HG02571 (cell line): Measurements from ENCODE around the gene GDPD2.

Experiments
- ATAC-seq: cut with Tn5 transposase; IDR thresholded peaks from one replicate; pipeline ENCODE4 v1.9.1; 2021; ENCODE audit warnings: mild to moderate bottlenecking, moderate library complexity; ENCODE audit not compliant: unreplicated experiment

Gene GDPD2

DNA sequence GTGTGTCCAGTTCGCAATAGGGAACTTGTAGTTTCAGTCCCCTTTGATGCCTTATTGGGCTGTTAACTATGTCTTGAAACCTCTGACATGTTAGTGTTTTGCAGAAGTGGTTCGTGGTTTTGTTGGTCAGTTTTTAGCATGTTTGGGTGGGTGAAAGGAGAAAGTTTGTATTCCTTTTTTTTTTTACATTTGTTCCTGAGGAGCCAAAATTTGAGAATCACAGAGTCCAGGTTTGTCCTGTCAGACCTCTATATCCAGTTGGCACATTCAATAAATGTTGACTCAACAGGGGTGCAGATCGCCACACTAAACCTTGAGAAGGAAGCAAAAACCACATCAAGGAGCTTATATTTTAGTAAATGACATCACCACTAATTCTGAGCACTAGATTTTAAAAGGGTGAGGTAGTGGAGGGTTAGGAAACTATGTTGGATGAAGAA is 47.8 kb downstream of the GDPD2 start:
- ATAC-seq: no peak

DNA sequence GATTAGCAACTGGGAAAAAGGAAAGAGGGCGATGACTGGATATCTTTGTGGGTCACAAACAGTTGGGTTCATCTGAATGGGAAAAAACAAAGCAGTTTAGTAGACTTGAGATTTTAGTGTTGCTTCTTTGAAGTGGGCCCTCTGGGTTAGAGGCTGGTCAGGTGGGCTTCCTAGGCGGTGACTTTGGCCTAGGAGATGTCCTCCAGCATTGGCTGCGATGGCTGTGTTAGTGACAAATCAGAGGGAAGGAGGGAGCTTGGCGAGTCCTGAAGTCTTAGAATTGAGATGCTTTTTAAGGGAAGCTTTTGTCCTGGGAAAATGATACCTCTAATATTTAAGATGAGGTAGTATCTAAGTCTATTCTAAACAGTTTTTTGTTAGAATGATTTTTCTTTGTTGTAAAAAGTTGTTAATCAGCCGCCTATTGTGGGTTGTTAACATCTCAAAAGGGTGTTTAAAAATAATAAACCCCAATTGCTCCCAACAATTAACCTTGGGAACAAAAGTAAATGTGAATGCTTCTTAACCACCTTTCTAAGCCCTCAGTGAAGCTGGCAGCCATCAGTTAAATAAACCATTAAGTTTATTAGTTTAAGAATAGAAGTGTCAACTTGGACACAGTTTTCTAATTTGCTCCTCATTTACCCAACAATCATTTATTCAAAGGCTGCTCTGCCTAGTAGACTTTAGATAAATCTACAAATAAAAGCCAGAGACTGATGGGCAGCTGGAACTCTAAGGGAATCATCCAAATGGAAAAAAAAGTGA is 53.2 kb downstream of the GDPD2 start:
- ATAC-seq: no peak

DNA sequence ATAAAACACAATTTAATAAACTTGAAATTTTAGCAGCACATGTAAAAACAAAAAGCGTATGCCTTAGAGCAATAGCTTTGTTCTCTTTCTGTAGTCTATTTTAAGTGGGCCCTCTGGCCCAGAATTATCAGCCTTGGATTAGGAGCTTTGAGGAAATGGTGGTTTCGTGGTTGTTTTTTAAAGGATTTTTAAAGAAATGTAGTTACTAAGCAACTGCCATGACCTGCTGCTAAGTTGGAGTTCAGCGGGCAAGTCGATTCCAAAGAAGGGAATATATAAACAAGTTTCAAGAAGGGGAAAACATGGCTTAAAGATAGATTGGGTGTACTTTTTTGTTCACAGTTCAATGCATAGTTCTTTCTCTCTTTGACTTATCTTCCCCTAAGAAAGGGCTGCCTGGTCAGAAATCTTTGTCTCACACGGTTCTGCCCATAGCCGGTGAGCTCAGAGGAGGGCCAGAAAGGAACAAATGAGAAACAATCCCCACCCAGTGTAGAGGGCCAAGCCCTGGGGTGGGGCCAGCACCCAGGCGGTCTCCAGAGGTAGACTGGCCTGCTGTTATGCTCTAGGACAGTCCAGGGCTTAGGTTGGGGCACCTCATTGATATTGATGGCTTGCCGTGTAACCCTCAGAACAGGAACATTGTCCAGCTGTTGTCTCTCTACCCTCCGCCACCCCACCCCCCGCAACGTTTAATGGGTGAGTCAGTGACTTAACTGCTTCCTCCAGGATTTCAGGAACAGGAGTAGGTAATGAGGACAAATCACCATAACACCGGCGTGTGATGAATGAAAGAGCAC is 54.0 kb downstream of the GDPD2 start:
- no peak for ATAC-seq

DNA sequence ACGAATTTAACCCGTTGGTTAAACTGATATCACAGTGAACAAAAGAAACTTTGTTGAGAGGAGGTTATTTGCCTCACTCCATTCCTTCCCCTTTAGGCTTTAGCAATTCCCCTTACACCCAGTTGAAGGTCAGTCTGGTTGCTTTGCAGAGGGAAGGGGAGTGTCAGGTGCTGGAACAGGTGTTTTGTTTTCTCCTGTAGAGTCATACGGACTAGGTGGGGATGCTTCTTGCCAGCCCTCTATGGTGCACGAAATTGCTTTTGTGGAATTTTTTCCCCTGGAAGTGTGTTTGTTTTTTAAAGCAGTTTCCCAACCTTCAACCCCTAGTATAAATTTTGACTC is 54.6 kb downstream of the GDPD2 start:
- no peak for ATAC-seq

DNA sequence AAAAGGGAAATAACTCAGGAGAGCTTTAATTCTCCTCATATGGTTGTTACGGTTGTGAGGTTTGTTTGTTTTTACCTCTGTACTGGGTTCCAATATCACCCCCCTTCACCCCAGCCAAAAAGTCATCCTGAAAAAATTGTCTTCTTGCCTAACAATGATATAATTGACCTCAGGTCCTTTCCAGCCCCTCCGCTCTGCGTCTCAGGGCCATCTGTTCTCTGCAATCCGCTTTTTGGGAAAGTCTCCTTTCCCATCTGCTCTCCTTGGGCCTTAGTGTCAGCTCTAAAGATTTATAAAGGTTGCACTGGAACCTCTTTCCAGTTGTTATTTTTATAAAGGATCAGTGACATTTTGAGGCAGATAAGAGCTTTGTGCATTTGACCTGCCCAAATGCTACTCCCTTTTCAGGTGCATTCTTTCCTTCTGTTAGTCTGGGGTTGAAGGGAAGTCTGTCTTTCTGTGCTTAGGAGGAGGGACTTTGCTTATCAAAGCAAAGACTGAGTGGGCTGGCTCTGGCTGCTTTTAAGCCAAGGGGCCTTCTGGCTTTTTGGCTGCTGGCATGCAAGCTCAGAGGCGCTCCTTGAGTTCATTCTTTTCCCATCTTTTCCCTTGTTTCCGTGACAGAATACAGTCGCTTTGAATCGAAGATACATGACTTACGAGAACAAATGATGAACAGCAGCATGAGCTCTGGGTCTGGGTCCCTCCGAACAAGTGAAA is 55.6 kb downstream of the GDPD2 start:
- no peak for ATAC-seq

DNA sequence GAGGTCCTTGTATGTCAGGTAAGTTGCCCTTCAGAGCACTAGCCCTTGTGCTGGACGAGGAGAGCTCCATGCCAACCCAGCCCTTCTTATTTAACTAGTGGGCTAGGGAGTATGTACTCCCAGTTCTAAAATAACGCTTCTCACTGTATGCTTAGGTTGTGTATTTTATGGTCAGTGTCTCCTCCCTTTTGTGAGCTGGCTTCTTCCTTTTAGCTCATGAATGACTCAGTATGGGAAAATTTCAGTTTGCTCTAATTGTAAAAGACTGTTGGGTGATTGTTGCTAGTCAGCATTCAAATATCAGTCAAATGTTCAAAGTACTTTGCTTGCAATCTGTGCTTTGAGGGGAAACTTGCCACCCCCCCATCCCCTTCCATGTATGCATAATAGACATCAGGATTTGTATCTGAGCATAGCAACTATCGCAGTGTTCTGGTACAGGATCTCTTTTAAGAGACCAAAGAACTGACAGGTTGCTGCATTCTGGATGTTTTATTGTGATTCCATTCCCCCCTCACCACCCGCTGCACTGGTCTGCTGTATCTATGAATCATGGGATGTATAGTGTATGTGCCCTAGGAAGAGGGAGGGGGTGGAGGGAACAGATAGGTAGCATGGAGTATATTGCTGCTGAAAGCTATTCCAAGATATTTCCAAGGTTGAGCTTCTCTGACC is 56.3 kb downstream of the GDPD2 start:
- ATAC-seq: no peak

DNA sequence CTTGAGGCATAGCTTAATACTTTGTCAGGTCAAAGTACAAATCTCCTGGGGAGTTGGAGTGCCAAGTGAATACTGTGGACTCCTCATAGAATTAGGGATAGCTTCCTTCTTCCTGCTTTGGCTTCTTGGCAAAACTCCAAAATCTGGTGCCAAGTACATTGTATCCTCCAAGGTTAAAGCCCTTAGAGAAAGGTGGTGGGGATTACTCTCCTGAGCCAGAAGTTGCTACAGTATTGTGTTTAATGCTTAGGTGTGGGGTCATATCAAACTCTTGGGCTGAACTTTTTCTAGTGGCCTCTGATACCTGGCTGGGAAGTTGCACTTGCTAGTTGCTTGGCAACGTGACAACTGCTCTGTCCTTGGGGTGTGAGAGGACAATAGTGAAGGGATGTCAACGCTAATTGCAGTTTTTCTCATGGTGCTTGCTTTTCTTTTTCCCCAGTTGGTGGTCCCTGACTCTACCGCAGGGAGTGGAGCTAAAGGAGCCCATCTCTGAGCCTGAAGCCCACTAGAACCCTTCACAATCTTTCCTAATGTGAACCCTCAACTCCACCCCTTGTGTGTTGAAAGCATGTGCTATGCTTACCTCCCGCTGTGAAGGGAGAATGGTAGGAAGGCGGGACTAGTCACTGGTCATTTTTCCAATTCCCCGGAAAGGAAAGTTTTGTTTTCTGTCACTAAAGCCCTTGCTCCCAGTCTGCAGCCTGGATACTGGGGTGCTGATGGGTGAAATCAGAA is 57.0 kb downstream of the GDPD2 start:
- ATAC-seq: no peak

DNA sequence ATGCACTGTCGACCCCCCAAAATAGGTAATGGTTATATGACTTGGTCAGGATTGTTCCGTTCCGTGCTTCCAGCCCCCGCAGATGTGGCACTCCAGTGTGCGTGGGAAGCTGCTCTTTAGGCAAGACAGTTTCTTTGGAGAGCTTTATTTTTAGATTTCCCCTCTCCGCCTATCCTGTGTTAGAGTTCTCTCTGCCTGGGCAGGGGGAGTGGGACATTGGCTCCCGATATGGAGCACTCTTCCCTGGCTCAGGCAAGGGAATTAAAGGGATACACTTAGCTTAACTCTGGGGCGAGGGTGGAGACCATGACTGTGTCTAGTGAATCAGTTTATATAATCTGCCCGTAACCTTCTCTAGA is 57.5 kb downstream of the GDPD2 start:
- no peak for ATAC-seq

DNA sequence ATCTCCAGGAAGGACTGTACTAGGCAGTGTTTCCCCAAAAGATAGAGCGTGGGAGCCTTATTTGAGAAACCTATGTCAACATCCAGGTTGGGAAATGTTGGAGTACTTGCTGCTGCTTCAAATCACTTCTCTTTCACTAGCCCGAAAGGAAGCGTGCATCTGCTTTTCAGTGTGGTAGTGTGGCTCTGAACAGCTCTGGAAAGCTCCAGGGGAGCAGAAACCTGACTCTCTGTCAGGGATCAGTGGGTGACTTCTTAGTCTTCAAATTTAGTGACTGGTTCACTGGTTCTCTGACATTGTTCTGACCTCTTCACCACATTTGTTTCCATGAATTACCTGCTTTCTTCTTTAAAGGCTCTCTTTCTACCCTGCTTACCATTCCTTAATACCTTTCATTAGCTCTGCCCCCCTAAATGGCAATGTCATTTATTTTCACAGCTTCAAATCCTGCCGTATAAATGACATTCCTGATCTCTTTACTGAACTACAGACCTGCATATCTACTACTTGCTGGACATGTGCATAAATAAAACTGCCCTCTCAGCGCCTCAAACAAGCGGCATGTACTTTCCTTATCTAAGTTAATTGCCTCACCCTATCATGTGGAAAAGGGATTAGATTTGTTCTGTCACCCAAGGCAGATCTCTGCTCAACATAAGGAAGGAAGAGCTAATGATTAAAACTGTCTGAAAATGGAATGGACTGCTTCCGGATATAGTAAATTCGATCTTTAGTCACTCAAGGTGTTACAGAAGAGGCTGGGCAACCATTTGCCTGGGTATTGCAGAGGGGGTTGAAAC is 58.6 kb downstream of the GDPD2 start:
- no peak for ATAC-seq

DNA sequence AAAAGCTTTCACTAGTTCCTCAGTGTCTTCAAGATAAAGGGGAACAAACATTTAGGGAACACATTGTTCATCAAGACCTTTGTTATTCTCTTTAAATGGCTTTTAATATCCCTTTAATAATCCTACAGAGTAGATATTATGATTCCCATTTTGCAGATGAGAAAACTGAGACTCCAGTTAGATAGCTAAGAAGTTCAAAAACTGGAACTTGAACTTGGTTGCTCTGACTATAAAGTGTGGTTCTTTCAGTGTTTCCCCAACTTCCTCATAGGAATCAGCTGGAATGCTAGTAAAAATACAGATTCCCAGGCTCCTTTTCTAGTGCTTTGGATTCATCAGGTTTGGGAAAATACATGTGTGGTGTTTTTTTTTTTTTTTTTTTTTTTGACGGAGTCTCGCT is 59.2 kb downstream of the GDPD2 start:
- no peak for ATAC-seq
